HepG2 (cell line): Measurements from ENCODE around the gene ABCA2. TPM values are rescaled to one million over a fixed set of nuclear protein-coding genes. Genes with fewer than 3 reads are reported as not detected.

ENCODE experiments used
- ARNT ChIP-seq: fragments of 450-650 bp; IDR thresholded peaks from 2 replicates; pipeline ENCODE4 v1.6.1; 2017
- CENPT ChIP-seq: sonication (generic); formaldehyde crosslinking; IDR thresholded peaks from 2 replicates; pipeline ENCODE4 v1.8.0; 2022; ENCODE audit warnings: low read depth, mild to moderate bottlenecking, moderate library complexity, missing genetic modification reagents
- FOXC1 ChIP-seq: sonication (generic); formaldehyde crosslinking; IDR thresholded peaks from 2 replicates; pipeline ENCODE4 v1.8.0; 2022; ENCODE audit warnings: mild to moderate bottlenecking, missing genetic modification reagents, borderline replicate concordance
- KDM1A ChIP-seq: IDR thresholded peaks from 2 replicates; pipeline ENCODE4 v1.6.1; 2016; ENCODE audit warnings: missing compliant biosample characterization
- MAFK ChIP-seq, 2 experiments: IDR thresholded peaks in 1 of 2; conservative IDR thresholded peaks in 1 of 2; 2 replicates each; pipeline ENCODE4 v1.6.1; 2011; ENCODE audit warnings: improper control_type of control experiment in 2 of 2, low read length in 2 of 2
- NBN ChIP-seq: fragments of 450-650 bp; conservative IDR thresholded peaks from 2 replicates; pipeline ENCODE4 v1.6.1; 2017
- NCOA1 ChIP-seq: sonication (generic); formaldehyde crosslinking; IDR thresholded peaks from 2 replicates; pipeline ENCODE4 v1.9.0; 2021; ENCODE audit warnings: missing genetic modification reagents
- NR3C1 ChIP-seq: sonication (generic); formaldehyde crosslinking; IDR thresholded peaks from 2 replicates; pipeline ENCODE4 v1.4.0; 2020; ENCODE audit warnings: missing genetic modification reagents
- RXRB ChIP-seq: IDR thresholded peaks from 2 replicates; pipeline ENCODE4 v1.6.1; 2016; ENCODE audit warnings: borderline replicate concordance, missing genetic modification reagents, missing compliant biosample characterization
- SATB2 ChIP-seq: sonication (generic); formaldehyde crosslinking; IDR thresholded peaks from 2 replicates; pipeline ENCODE4 v1.5.0; 2020; ENCODE audit warnings: missing genetic modification reagents
- SMAD1 ChIP-seq: sonication (generic); formaldehyde crosslinking; IDR thresholded peaks from 2 replicates; pipeline ENCODE4 v1.4.0; 2020; ENCODE audit warnings: missing genetic modification reagents, low read depth, mild to moderate bottlenecking, borderline replicate concordance
- TBX2 ChIP-seq: sonication (generic); formaldehyde crosslinking; IDR thresholded peaks from 2 replicates; pipeline ENCODE4 v1.5.0; 2020; ENCODE audit warnings: missing genetic modification reagents, mild to moderate bottlenecking, borderline replicate concordance
- ZBTB38 ChIP-seq: sonication (generic); formaldehyde crosslinking; IDR thresholded peaks from 2 replicates; pipeline ENCODE4 v1.5.1; 2020; ENCODE audit warnings: mild to moderate bottlenecking, missing genetic modification reagents
- ZBTB49 ChIP-seq: sonication (generic); formaldehyde crosslinking; IDR thresholded peaks from 2 replicates; pipeline ENCODE4 v1.4.0; 2020; ENCODE audit warnings: missing genetic modification reagents, borderline replicate concordance
- ZC3H13 ChIP-seq: sonication (generic); formaldehyde crosslinking; IDR thresholded peaks from 2 replicates; pipeline ENCODE4 v1.8.1; 2023; ENCODE audit warnings: mild to moderate bottlenecking, missing genetic modification reagents, moderate library complexity
- ZFP41 ChIP-seq: sonication (generic); formaldehyde crosslinking; IDR thresholded peaks from 2 replicates; pipeline ENCODE4 v1.4.0; 2020; ENCODE audit warnings: mild to moderate bottlenecking, missing genetic modification reagents, borderline replicate concordance
- ZNF12 ChIP-seq: sonication (generic); formaldehyde crosslinking; IDR thresholded peaks from 2 replicates; pipeline ENCODE4 v1.5.0; 2020; ENCODE audit warnings: missing genetic modification reagents
- ZNF124 ChIP-seq: sonication (generic); formaldehyde crosslinking; IDR thresholded peaks from 2 replicates; pipeline ENCODE4 v1.4.0; 2020; ENCODE audit warnings: missing genetic modification reagents
- ZNF24 ChIP-seq: fragments of 450-650 bp; IDR thresholded peaks from 2 replicates; pipeline ENCODE4 v1.6.1; 2017; ENCODE audit warnings: antibody characterized with exemption, mild to moderate bottlenecking
- ZNF274 ChIP-seq: sonication (generic); formaldehyde crosslinking; IDR thresholded peaks from 2 replicates; pipeline ENCODE4 v1.5.1; 2020; ENCODE audit warnings: mild to moderate bottlenecking, missing genetic modification reagents
- ZNF335 ChIP-seq: sonication (generic); formaldehyde crosslinking; IDR thresholded peaks from 2 replicates; pipeline ENCODE4 v1.4.0; 2020; ENCODE audit warnings: missing genetic modification reagents
- ZNF580 ChIP-seq: IDR thresholded peaks from 2 replicates; pipeline ENCODE4 v1.6.1; 2016; ENCODE audit warnings: low read depth, borderline replicate concordance
- polyA plus RNA-seq, 8 experiments: library from polyadenylated mRNA; depleted of rRNA in 3 of 8; stranded (reverse) in 7 of 8; unstranded in 1 of 8; fragments of >200 nt; fragmentation: Illumina TruSeq in 4 of 8; extraction: Trizol in 4 of 8; gene quantifications; 2 replicates each; pipeline versions ENCODE4 v1.2.1 to v1.2.3, GENCODE V29; 2011 to 2016; ENCODE audit warnings: low read depth in 4 of 8, missing spikeins in 1 of 8, mixed read lengths in 1 of 8; ENCODE audit not compliant: insufficient read depth in 1 of 8
- total RNA-seq, 5 experiments: library from RNA; depleted of rRNA; stranded (reverse); fragments of >200 nt; fragmentation: Illumina TruSeq; extraction: Trizol; gene quantifications; 2 replicates each; pipeline ENCODE4 v1.2.3, GENCODE V29; 2016; ENCODE audit warnings: low read depth in 1 of 5
- TF ChIP-seq, protein P1 (sequence below): sonication (generic); formaldehyde crosslinking; IDR thresholded peaks from 2 replicates; pipeline ENCODE4 v1.4.0; 2020; ENCODE audit warnings: mild to moderate bottlenecking, low read depth, missing genetic modification reagents
- TF ChIP-seq, protein P2 (sequence below), 2 experiments: fragments of 450-650 bp in 1 of 2; sonication (generic) in 1 of 2; formaldehyde crosslinking; IDR thresholded peaks; 2 replicates each; pipeline versions ENCODE4 v1.5.0 to v1.8.0; 2020 to 2022; ENCODE audit warnings: mild to moderate bottlenecking in 1 of 2, missing genetic modification reagents in 1 of 2
- TF ChIP-seq, protein P3 (sequence below): sonication (generic); formaldehyde crosslinking; IDR thresholded peaks from 2 replicates; pipeline ENCODE4 v1.8.1; 2023; ENCODE audit warnings: missing genetic modification reagents, mild to moderate bottlenecking, borderline replicate concordance

Gene ABCA2
- total and polyA plus RNA-seq, 2 of the 13 experiments (the other 11 are each of a cell fraction or from before 2014, with no cell fraction given): 2.9 to 19.2 TPM

GRCh38 chr9:137055385-137056364, 27.6 kb upstream of the ABCA2 start (continued):
- TF ChIP-seq ZNF124 (CRISPR knock-in tag) (0 out of 2 replicates have a peak, but pooled peaks have one; percentile 72), SMAD1 (CRISPR knock-in tag) (no peak; the same call in 1 of the 2 replicates), ZNF274 (0 out of 2 replicates have a peak, but pooled peaks have one; percentile 59), TBX2 (peak; percentile 66), ARNT (no peak), ZFP41 (CRISPR knock-in tag) (no peak), ZC3H13 (CRISPR knock-in tag) (peak; percentile 15), NR3C1 (CRISPR knock-in tag) (no peak), KDM1A (CRISPR knock-in tag) (0 out of 2 replicates have a peak, but pooled peaks have one; percentile 15), ZBTB38 (CRISPR knock-in tag) (peak; percentile 40), NCOA1 (CRISPR knock-in tag) (no peak), ZNF12 (CRISPR knock-in tag) (peak; percentile 34; the same call in 1 of the 2 replicates), ZNF580 (CRISPR knock-in tag) (no peak), FOXC1 (CRISPR knock-in tag) (no peak), MAFK (conservative IDR thresholded peaks at IDR 0.05 in 1 of 2, IDR thresholded peaks at IDR 0.05 in 1 of 2; ENCODE audit: low read length in 2 of 2) (no peak), ZBTB49 (CRISPR knock-in tag) (no peak), ZNF24 (no peak), NBN (no peak), CENPT (CRISPR knock-in tag) (0 out of 2 replicates have a peak, but pooled peaks have one; percentile 59), RXRB (CRISPR knock-in tag) (peak; percentile 61), SATB2 (no peak), ZNF335 (CRISPR knock-in tag) (no peak)
- TF ChIP-seq, protein P1, sequence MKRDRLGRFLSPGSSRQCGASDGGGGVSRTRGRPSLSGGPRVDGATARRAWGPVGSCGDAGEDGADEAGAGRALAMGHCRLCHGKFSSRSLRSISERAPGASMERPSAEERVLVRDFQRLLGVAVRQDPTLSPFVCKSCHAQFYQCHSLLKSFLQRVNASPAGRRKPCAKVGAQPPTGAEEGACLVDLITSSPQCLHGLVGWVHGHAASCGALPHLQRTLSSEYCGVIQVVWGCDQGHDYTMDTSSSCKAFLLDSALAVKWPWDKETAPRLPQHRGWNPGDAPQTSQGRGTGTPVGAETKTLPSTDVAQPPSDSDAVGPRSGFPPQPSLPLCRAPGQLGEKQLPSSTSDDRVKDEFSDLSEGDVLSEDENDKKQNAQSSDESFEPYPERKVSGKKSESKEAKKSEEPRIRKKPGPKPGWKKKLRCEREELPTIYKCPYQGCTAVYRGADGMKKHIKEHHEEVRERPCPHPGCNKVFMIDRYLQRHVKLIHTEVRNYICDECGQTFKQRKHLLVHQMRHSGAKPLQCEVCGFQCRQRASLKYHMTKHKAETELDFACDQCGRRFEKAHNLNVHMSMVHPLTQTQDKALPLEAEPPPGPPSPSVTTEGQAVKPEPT (CRISPR knock-in tag): no peak
- TF ChIP-seq, protein P2, sequence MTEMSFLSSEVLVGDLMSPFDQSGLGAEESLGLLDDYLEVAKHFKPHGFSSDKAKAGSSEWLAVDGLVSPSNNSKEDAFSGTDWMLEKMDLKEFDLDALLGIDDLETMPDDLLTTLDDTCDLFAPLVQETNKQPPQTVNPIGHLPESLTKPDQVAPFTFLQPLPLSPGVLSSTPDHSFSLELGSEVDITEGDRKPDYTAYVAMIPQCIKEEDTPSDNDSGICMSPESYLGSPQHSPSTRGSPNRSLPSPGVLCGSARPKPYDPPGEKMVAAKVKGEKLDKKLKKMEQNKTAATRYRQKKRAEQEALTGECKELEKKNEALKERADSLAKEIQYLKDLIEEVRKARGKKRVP (CRISPR knock-in tag; IDR thresholded peaks at IDR 0.05): no peak
- TF ChIP-seq, protein P3, sequence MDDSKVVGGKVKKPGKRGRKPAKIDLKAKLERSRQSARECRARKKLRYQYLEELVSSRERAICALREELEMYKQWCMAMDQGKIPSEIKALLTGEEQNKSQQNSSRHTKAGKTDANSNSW: no peak
